OCI-LY7 (cell line): ENCODE results near the gene ABCC1.

Experiments
- EZH2phosphoT487 ChIP-seq: fragments of 200-600 bp; sonication (generic); IDR thresholded peaks from 2 replicates; pipeline ENCODE4 v1.6.1; 2018; ENCODE audit warnings: low read depth, borderline replicate concordance, mild to moderate bottlenecking, mixed run types, antibody characterized with exemption, low read length, moderate library complexity, mixed read lengths
- TF ChIP-seq, protein P1 (sequence below): fragments of 200-600 bp; sonication (generic); conservative IDR thresholded peaks from 2 replicates; pipeline ENCODE4 v1.5.1; 2014; ENCODE audit warnings: mild to moderate bottlenecking, antibody characterized with exemption, low read length, moderate library complexity, mixed read lengths

DNA sequence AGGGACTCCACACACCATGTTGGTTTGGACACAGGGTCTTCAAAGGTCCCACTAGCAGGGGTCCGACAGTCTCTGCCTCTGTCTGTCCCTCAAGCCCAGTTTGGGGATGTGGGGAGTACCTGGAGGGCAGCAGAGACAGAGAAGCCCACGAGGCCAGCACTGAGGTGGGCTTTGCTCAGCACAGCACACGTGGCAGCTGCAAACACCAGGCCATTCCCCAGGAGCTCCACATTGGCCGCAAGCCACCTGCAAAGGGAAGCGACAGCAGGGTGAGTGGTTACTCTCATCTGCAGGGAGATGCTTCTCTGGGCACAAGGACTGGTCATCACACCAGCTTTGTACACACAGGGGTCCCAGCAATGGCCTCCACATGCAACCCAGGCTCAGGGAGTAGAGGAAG, 211.9 kb downstream of the ABCC1 start:
- TF ChIP-seq, protein P1, sequence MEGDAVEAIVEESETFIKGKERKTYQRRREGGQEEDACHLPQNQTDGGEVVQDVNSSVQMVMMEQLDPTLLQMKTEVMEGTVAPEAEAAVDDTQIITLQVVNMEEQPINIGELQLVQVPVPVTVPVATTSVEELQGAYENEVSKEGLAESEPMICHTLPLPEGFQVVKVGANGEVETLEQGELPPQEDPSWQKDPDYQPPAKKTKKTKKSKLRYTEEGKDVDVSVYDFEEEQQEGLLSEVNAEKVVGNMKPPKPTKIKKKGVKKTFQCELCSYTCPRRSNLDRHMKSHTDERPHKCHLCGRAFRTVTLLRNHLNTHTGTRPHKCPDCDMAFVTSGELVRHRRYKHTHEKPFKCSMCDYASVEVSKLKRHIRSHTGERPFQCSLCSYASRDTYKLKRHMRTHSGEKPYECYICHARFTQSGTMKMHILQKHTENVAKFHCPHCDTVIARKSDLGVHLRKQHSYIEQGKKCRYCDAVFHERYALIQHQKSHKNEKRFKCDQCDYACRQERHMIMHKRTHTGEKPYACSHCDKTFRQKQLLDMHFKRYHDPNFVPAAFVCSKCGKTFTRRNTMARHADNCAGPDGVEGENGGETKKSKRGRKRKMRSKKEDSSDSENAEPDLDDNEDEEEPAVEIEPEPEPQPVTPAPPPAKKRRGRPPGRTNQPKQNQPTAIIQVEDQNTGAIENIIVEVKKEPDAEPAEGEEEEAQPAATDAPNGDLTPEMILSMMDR = no peak
- TF ChIP-seq EZH2phosphoT487 = no peak
